Panc1 (cell line): Measurements from ENCODE around the gene FHIT. TPM values are rescaled to one million over a fixed set of nuclear protein-coding genes. Genes with fewer than 3 reads are reported as not detected.

ENCODE experiments used
- ATAC-seq: fragments of 200-7000 bp; cut with Tn5 transposase; 2 replicates; pipeline ENCODE4 v1.9.1; 2020; ENCODE audit warnings: mild to moderate bottlenecking, moderate library complexity
- BruUV-seq: library from RNA; stranded (reverse); fragments of 400-500 nt; replicated peaks from 2 replicates; lab custom pipeline; 2021; lab: Mats Ljungman, UMichigan
- CTCF ChIA-PET: fragments of 300-600 bp; sonication (Branson Sonifier 250); formaldehyde crosslinking; loops from one replicate; lab custom pipeline; 2022; ENCODE audit warnings: antibody characterized with exemption; lab: Charles Lee
- POLR2A ChIA-PET: fragments of 300-600 bp; sonication (Branson Sonifier 250); formaldehyde crosslinking; loops from one replicate; lab custom pipeline; 2022; ENCODE audit warnings: antibody characterized with exemption; lab: Charles Lee
- DNase-seq: peaks from one replicate; pipeline ENCODE4 v3.0.0-alpha.2; 2010; ENCODE audit warnings: low read depth, low spot score
- H3K27ac ChIP-seq: 2 replicates; pipeline ENCODE4 v1.5.1; 2011; ENCODE audit warnings: mild to moderate bottlenecking, low read length, inconsistent platforms
- H3K27me3 ChIP-seq: fragments of 200-500 bp; sonication (Bioruptor generic); 2 replicates; pipeline ENCODE4 v1.6.0; 2014; ENCODE audit warnings: low read length, inconsistent platforms; ENCODE audit not compliant: control insufficient read depth, insufficient read depth
- H3K36me3 ChIP-seq: fragments of 200-500 bp; sonication (Bioruptor generic); 2 replicates; pipeline ENCODE4 v1.5.1; 2014; ENCODE audit warnings: inconsistent platforms, mild to moderate bottlenecking, low read length, moderate library complexity; ENCODE audit not compliant: control insufficient read depth, insufficient read depth
- H3K4me1 ChIP-seq: 2 replicates; pipeline ENCODE4 v1.5.1; 2011; ENCODE audit warnings: inconsistent platforms, mild to moderate bottlenecking, low read length, moderate library complexity; ENCODE audit not compliant: control insufficient read depth, insufficient read depth
- H3K4me3 ChIP-seq, 2 experiments: 2 replicates each; pipeline ENCODE4 v1.5.1; 2011 to 2012; ENCODE audit warnings: low read depth in 2 of 2, low read length in 2 of 2, mild to moderate bottlenecking in 2 of 2, inconsistent platforms in 1 of 2, moderate library complexity in 1 of 2
- H3K9me3 ChIP-seq: fragments of 200-500 bp; sonication (Bioruptor generic); 2 replicates; pipeline ENCODE4 v1.5.1; 2014; ENCODE audit warnings: low read depth, mild to moderate bottlenecking, inconsistent platforms, low read length, moderate library complexity; ENCODE audit not compliant: control insufficient read depth, insufficient read depth
- CTCF ChIP-seq: fragments of 450-650 bp; IDR thresholded peaks from 2 replicates; pipeline ENCODE4 v1.5.1; 2017; ENCODE audit warnings: mild to moderate bottlenecking
- POLR2AphosphoS5 ChIP-seq: IDR thresholded peaks from 2 replicates; pipeline ENCODE4 v1.6.1; 2012; ENCODE audit warnings: mild to moderate bottlenecking, low read depth, low read length, moderate library complexity
- REST ChIP-seq, 2 experiments: IDR thresholded peaks; 2 replicates each; pipeline ENCODE4 v1.6.1; 2011 to 2012; ENCODE audit warnings: low read depth in 2 of 2, control low read depth in 1 of 2, low read length in 1 of 2, mild to moderate bottlenecking in 1 of 2, moderate library complexity in 1 of 2; ENCODE audit not compliant: insufficient read depth in 1 of 2
- SIN3A ChIP-seq: IDR thresholded peaks from 2 replicates; pipeline ENCODE4 v1.6.1; 2012; ENCODE audit warnings: low read depth, mild to moderate bottlenecking, low read length, moderate library complexity, borderline replicate concordance; ENCODE audit not compliant: insufficient read depth
- TCF7L2 ChIP-seq: IDR thresholded peaks from 2 replicates; pipeline ENCODE4 v1.6.1; 2011; ENCODE audit warnings: mild to moderate bottlenecking, low read depth, low read length, inconsistent platforms
- in situ Hi-C: cut with HindIII; loops from 2 replicates; pipeline ENCODE4 v1.10.0; 2016; ENCODE audit warnings: low sequenced_read_pairs, low pct_unique_long_range_greater_than_20kb
- intact Hi-C: fragments of 100-400 bp; cut with micrococcal nuclease; formaldehyde crosslinking; loops from one replicate; pipeline ENCODE4 v1.10.0; 2022; ENCODE audit not compliant: unreplicated experiment
- total RNA-seq: library from RNA; stranded (reverse); gene quantifications from one replicate; pipeline ENCODE4 v1.2.1, GENCODE V29; 2021; ENCODE audit not compliant: unreplicated experiment

The FHIT gene
- total RNA-seq, 1 experiment from 2014 or later, result 2.2 TPM

GRCh38 chr3:60388731-60389130 is 862.5 kb downstream of the FHIT start:
- no TSS peak for BruUV-seq
- in situ Hi-C loops (no loop called here), intact Hi-C loops (no loop called here)
- no peaks in the 10 kb centered on the region for H3K27me3 ChIP-seq
- no peaks in the 10 kb centered on the region for H3K9me3 ChIP-seq
- ChIA-PET POLR2A (no interaction called here), CTCF (no interaction called here)
- H3K4me3 ChIP-seq, result no peak overlapping the region
- H3K27ac ChIP-seq, result no peak overlapping the region
- TF ChIP-seq REST (IDR thresholded peaks at IDR 0.05; ENCODE audit: insufficient read depth in 1 of 2, low read depth in 2 of 2, low read length in 1 of 2), result no peak
- no peak for TF ChIP-seq TCF7L2
- no peak for TF ChIP-seq SIN3A
- TF ChIP-seq POLR2AphosphoS5, result no peak
- no peak for TF ChIP-seq CTCF
- no peak for DNase-seq
- ATAC-seq, result no peak
- H3K4me1 ChIP-seq, result no peaks in the 10 kb centered on the region
- H3K36me3 ChIP-seq, result no peaks in the 10 kb centered on the region

- H3K9me3 ChIP-seq, result no peaks in the 10 kb centered on the region
- in situ Hi-C loops (no loop called here), intact Hi-C loops (no loop called here)
- no peak overlapping the region for H3K4me3 ChIP-seq
- no peaks in the 10 kb centered on the region for H3K4me1 ChIP-seq
- TF ChIP-seq TCF7L2 (no peak), REST (IDR thresholded peaks at IDR 0.05; ENCODE audit: insufficient read depth in 1 of 2, low read depth in 2 of 2, low read length in 1 of 2) (no peak)
- no peaks in the 10 kb centered on the region for H3K36me3 ChIP-seq
- CTCF ChIA-PET, result no interaction called here
- ATAC-seq (no peak), DNase-seq (no peak)
- H3K27me3 ChIP-seq, result no peaks in the 10 kb centered on the region
- POLR2A ChIA-PET, result no interaction called here
- no peak overlapping the region for H3K27ac ChIP-seq
- BruUV-seq, result no TSS peak
Observed at GRCh38 chr3:60386306-60386705, 864.9 kb downstream of the FHIT start.
